ENCODE measurements around the gene PPIL1. TPM values are rescaled to one million over a fixed set of nuclear protein-coding genes. Genes with fewer than 3 reads are reported as not detected.

The PPIL1 gene
- total RNA-seq, 1 experiment from 2014 or later: 72.0 TPM

- no peak for DNase-seq (ENCODE audit: low spot score)
- Histone ChIP-seq H3K4me1 (ENCODE audit: insufficient read depth, low read length, poor library complexity, severe bottlenecking) (peaks cover 14% of the 10 kb centered on the region), H3K4me3 (ENCODE audit: low read depth, low read length, poor library complexity, severe bottlenecking) (no peak overlapping the region), H3K27me3 (replicated peaks; ENCODE audit: insufficient read depth, low read depth, low read length, poor library complexity) (no peaks in the 10 kb centered on the region), H3K27ac (ENCODE audit: low read depth, low read length, poor library complexity, severe bottlenecking) (no peak overlapping the region), H3K36me3 (ENCODE audit: insufficient read depth, low read length, poor library complexity, severe bottlenecking) (peaks cover 39% of the 10 kb centered on the region), H3K9me3 (ENCODE audit: low read depth, low read length, poor library complexity, severe bottlenecking) (no peaks in the 10 kb centered on the region)
- POLR2A ChIA-PET (ENCODE audit: low non-redundant PET): no interaction called here
- no TSS peak for BruUV-seq (replicated peaks)
- CTCF ChIA-PET: no interaction called here
- no peak for TF ChIP-seq EZH2 (IDR thresholded peaks at IDR 0.05; ENCODE audit: borderline replicate concordance, low read depth, low read length, poor library complexity, severe bottlenecking)
- no peak for TF ChIP-seq CTCF (conservative IDR thresholded peaks at IDR 0.05; ENCODE audit: low read depth, low read length)
- intact Hi-C loops (cut with micrococcal nuclease; ENCODE audit: unreplicated experiment): no loop called here
Measured at GRCh38 chr6:36871686-36872085, 2.9 kb downstream of the PPIL1 start.

- TF ChIP-seq EZH2 (IDR thresholded peaks at IDR 0.05; ENCODE audit: borderline replicate concordance, low read depth, low read length, poor library complexity, severe bottlenecking): no peak
- no peak for TF ChIP-seq CTCF (conservative IDR thresholded peaks at IDR 0.05; ENCODE audit: low read depth, low read length)
- H3K9me3 ChIP-seq (ENCODE audit: low read depth, low read length, poor library complexity, severe bottlenecking): no peaks in the 10 kb centered on the region
- intact Hi-C loops (cut with micrococcal nuclease; ENCODE audit: unreplicated experiment): no loop called here
- H3K27ac ChIP-seq (ENCODE audit: low read depth, low read length, poor library complexity, severe bottlenecking): no peak overlapping the region
- POLR2A ChIA-PET (ENCODE audit: low non-redundant PET): no interaction called here
- peaks cover 66% of the 10 kb centered on the region for H3K36me3 ChIP-seq (ENCODE audit: insufficient read depth, low read length, poor library complexity, severe bottlenecking)
- no peaks in the 10 kb centered on the region for H3K27me3 ChIP-seq (replicated peaks; ENCODE audit: insufficient read depth, low read depth, low read length, poor library complexity)
- CTCF ChIA-PET: no interaction called here
- H3K4me1 ChIP-seq (ENCODE audit: insufficient read depth, low read length, poor library complexity, severe bottlenecking): no peaks in the 10 kb centered on the region
- no peak for DNase-seq (ENCODE audit: low spot score)
- BruUV-seq (replicated peaks): no TSS peak
- no peak overlapping the region for H3K4me3 ChIP-seq (ENCODE audit: low read depth, low read length, poor library complexity, severe bottlenecking)
Measured at GRCh38 chr6:36867471-36868224, 7.0 kb downstream of the PPIL1 start.

- Histone ChIP-seq H3K27me3 (replicated peaks; ENCODE audit: insufficient read depth, low read depth, low read length, poor library complexity) (no peaks in the 10 kb centered on the region), H3K4me3 (ENCODE audit: low read depth, low read length, poor library complexity, severe bottlenecking) (no peak overlapping the region), H3K9me3 (ENCODE audit: low read depth, low read length, poor library complexity, severe bottlenecking) (no peaks in the 10 kb centered on the region), H3K4me1 (ENCODE audit: insufficient read depth, low read length, poor library complexity, severe bottlenecking) (no peaks in the 10 kb centered on the region), H3K36me3 (ENCODE audit: insufficient read depth, low read length, poor library complexity, severe bottlenecking) (peaks cover 66% of the 10 kb centered on the region), H3K27ac (ENCODE audit: low read depth, low read length, poor library complexity, severe bottlenecking) (no peak overlapping the region)
- DNase-seq (ENCODE audit: low spot score): no peak
- ChIA-PET POLR2A (ENCODE audit: low non-redundant PET) (interaction anchor here (0.7 kb wide), 1 partner anchor 14 kb away, joined by 3 read pairs; no protein-coding TSS in a partner anchor), CTCF (no interaction called here)
- no peak for TF ChIP-seq EZH2 (IDR thresholded peaks at IDR 0.05; ENCODE audit: borderline replicate concordance, low read depth, low read length, poor library complexity, severe bottlenecking)
- TF ChIP-seq CTCF (conservative IDR thresholded peaks at IDR 0.05; ENCODE audit: low read depth, low read length): no peak
- BruUV-seq (replicated peaks): no TSS peak
- intact Hi-C loops (cut with micrococcal nuclease; ENCODE audit: unreplicated experiment): no loop called here
Measured at GRCh38 chr6:36865835-36866234, 8.8 kb downstream of the PPIL1 start.
